ENCODE results near the gene TLNRD1. TPM values are rescaled to one million over a fixed set of nuclear protein-coding genes. Genes with fewer than 3 reads are reported as not detected.

TLNRD1 gene
- total and polyA plus RNA-seq, 3 donors from 2014 or later = 2.6 to 14.9 (median 11.5) TPM

DNA sequence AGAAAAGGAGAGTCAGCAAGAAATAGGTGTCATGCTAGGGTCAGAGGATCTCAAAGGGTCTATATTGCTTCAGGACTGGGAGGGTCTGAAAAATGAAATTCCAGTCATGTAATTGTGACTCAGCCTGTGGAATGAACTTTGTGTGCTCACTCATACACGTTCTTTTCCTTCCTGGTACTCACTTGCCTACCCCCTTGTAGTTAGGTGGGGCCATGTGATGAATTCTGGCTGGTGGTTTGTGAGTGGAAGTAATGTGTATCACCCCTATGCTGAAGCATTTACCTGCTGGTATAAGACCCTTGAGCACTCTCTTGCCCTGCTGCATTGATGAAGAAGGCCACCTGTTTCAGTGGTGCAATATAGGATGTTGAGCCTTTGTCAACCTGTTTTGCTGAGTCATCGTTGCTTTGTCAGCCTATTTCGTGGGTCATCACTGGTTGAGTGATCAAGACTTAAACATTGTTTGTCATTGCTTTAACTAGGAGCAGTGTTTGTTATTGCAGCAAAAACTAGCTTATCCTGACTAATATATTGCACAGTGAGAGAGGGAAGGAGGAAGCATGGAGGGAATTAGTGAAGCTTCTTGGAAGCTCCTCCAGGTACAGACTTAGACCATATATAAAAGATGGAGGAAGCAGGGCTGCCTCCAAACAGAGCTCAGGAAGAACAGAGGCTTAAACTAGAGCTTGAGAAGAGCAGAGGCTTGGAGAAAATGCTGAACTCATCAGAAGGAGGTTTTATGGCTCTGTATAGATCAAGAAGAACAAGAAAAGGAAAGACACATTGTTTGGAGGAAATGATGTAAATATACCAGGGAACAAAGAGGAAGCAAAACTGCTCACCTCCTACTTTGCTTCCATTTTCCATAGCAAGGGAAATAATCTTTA is 28.9 kb downstream of the TLNRD1 start:
- WGBS, 2 donors = 75 to 77% methylated on average over 3 of the region's 3 CpGs
- no peaks in the 10 kb centered on the region for H3K36me3 ChIP-seq (ENCODE audit: low read depth, missing control alignments)
- H3K4me1 ChIP-seq = no peaks in the 10 kb centered on the region
- H3K9me3 ChIP-seq = no peaks in the 10 kb centered on the region
- no peak overlapping the region for H3K27ac ChIP-seq
- intact Hi-C loops (cut with DNase I; ENCODE audit: low total_unique reads) = no loop called here
- no peaks in the 10 kb centered on the region for H3K27me3 ChIP-seq
- H3K4me3 ChIP-seq = no peak overlapping the region
- no peak for TF ChIP-seq POLR2A (IDR thresholded peaks at IDR 0.05)
- TF ChIP-seq, protein P1, sequence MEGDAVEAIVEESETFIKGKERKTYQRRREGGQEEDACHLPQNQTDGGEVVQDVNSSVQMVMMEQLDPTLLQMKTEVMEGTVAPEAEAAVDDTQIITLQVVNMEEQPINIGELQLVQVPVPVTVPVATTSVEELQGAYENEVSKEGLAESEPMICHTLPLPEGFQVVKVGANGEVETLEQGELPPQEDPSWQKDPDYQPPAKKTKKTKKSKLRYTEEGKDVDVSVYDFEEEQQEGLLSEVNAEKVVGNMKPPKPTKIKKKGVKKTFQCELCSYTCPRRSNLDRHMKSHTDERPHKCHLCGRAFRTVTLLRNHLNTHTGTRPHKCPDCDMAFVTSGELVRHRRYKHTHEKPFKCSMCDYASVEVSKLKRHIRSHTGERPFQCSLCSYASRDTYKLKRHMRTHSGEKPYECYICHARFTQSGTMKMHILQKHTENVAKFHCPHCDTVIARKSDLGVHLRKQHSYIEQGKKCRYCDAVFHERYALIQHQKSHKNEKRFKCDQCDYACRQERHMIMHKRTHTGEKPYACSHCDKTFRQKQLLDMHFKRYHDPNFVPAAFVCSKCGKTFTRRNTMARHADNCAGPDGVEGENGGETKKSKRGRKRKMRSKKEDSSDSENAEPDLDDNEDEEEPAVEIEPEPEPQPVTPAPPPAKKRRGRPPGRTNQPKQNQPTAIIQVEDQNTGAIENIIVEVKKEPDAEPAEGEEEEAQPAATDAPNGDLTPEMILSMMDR (IDR thresholded peaks at IDR 0.05) = no peak
- no peak for DNase-seq

- no peaks in the 10 kb centered on the region for H3K4me1 ChIP-seq
- H3K4me3 ChIP-seq = no peak overlapping the region
- H3K27me3 ChIP-seq = no peaks in the 10 kb centered on the region
- DNase-seq = no peak
- H3K36me3 ChIP-seq (ENCODE audit: low read depth, missing control alignments) = no peaks in the 10 kb centered on the region
- WGBS, 2 donors = 69 to 80% methylated on average over 3 of the region's 3 CpGs
- no peaks in the 10 kb centered on the region for H3K9me3 ChIP-seq
- no peak overlapping the region for H3K27ac ChIP-seq
- no peak for TF ChIP-seq POLR2A (IDR thresholded peaks at IDR 0.05)
- TF ChIP-seq, protein P1 (IDR thresholded peaks at IDR 0.05) = no peak
- intact Hi-C loops (cut with DNase I; ENCODE audit: low total_unique reads) = no loop called here
Observed at GRCh38 chr15:81030301-81030750, 29.6 kb downstream of the TLNRD1 start.

DNA sequence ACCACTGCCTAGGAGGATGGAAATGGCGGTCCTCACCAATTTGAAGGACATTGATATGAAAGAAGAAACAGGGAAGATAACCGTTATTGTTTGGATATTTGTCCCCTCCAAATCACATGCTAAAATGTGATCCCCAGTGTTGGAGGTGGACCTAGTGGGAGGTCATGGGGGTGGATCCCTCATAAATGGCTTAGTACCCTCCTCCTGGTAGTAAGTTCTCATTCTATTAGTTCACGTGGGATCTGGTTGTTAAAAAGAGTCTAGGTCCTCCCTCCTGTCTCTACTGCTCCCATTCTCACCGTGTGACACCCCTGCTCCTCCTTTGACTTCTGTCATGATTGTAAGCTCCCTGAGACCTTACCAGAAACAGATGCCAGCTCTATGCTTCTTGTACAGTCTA is 30.5 kb downstream of the TLNRD1 start:
- no peak overlapping the region for H3K27ac ChIP-seq
- H3K4me3 ChIP-seq = no peak overlapping the region
- intact Hi-C loops (cut with DNase I; ENCODE audit: low total_unique reads) = no loop called here
- no peaks in the 10 kb centered on the region for H3K9me3 ChIP-seq
- no peaks in the 10 kb centered on the region for H3K4me1 ChIP-seq
- no peak for TF ChIP-seq POLR2A (IDR thresholded peaks at IDR 0.05)
- TF ChIP-seq, protein P1 (IDR thresholded peaks at IDR 0.05) = no peak
- H3K36me3 ChIP-seq (ENCODE audit: low read depth, missing control alignments) = no peaks in the 10 kb centered on the region
- 86 to 93% methylated on average over 4 of the region's 4 CpGs for WGBS, 2 donors
- no peaks in the 10 kb centered on the region for H3K27me3 ChIP-seq
- DNase-seq = no peak

DNA sequence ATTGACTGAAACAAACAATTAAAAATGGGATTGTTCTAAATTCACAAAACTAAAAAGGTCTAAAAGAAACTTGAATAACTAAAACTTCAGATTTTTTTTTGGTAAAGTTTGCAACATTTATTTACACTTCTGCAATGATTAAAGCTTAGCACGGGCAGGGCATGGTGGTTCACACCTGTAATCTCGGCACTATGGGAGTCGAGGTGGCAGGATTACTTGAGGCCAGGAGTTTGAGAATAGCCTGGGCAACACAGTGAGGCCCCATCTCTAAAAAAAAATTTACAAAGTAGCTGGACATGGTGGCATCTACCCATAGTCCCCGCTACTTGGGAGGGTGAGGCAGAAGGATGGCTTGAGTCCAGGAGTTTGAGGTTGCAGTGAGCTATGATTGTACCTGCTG is 31.6 kb downstream of the TLNRD1 start:
- Histone ChIP-seq H3K4me3 (no peak overlapping the region), H3K9me3 (no peaks in the 10 kb centered on the region), H3K4me1 (no peaks in the 10 kb centered on the region), H3K36me3 (ENCODE audit: low read depth, missing control alignments) (no peaks in the 10 kb centered on the region), H3K27ac (no peak overlapping the region), H3K27me3 (no peaks in the 10 kb centered on the region)
- intact Hi-C loops (cut with DNase I; ENCODE audit: low total_unique reads) = no loop called here
- DNase-seq = no peak
- TF ChIP-seq, protein P1 (IDR thresholded peaks at IDR 0.05) = no peak
- TF ChIP-seq POLR2A (IDR thresholded peaks at IDR 0.05) = no peak
- WGBS, 2 donors = 85 to 88% methylated on average over 4 of the region's 4 CpGs
